SK-N-SH (cell line): ENCODE data around the gene ALDH3A2.

Source experiments
- EZH2phosphoT487 ChIP-seq: fragments of 200-600 bp; sonication (generic); IDR thresholded peaks from 2 replicates; pipeline ENCODE4 v1.6.1; 2017; ENCODE audit warnings: low read depth, mixed run types, mild to moderate bottlenecking, antibody characterized with exemption, moderate library complexity, borderline replicate concordance
- TF ChIP-seq, protein P1 (sequence below): fragments of 200-600 bp; sonication (generic); IDR thresholded peaks from 2 replicates; pipeline ENCODE4 v1.6.1; 2017; ENCODE audit warnings: antibody characterized with exemption, mild to moderate bottlenecking, moderate library complexity

DNA sequence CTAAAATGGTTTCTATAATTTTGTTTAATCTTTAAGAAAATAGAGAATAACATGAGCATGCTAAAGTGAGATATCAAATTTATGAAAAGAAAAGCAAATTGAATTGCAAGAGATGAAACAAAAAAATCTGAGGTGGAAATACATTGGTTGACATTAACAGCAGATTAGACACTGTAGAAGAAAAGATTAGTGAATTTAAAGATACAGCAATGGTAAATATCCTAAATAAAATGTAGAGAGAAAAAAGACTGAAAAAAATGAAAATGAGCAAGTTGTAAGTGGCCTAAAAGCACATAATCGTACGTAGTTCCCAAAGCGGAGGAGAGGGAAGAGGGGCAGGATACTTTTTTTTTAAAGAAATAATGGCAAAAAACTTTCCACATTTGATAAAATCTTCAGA lies 30.5 kb upstream of the ALDH3A2 start:
- TF ChIP-seq, protein P1, sequence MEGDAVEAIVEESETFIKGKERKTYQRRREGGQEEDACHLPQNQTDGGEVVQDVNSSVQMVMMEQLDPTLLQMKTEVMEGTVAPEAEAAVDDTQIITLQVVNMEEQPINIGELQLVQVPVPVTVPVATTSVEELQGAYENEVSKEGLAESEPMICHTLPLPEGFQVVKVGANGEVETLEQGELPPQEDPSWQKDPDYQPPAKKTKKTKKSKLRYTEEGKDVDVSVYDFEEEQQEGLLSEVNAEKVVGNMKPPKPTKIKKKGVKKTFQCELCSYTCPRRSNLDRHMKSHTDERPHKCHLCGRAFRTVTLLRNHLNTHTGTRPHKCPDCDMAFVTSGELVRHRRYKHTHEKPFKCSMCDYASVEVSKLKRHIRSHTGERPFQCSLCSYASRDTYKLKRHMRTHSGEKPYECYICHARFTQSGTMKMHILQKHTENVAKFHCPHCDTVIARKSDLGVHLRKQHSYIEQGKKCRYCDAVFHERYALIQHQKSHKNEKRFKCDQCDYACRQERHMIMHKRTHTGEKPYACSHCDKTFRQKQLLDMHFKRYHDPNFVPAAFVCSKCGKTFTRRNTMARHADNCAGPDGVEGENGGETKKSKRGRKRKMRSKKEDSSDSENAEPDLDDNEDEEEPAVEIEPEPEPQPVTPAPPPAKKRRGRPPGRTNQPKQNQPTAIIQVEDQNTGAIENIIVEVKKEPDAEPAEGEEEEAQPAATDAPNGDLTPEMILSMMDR, result no peak
- no peak for TF ChIP-seq EZH2phosphoT487
